ENCODE measurements around the gene TOR1AIP2.
"Not testable (repeated sequence)": the region's sequence is repeated elsewhere in the genome, so short reads cannot be mapped to it uniquely, and the experiment has no call there.

Gene TOR1AIP2

GRCh38 chr1:179805291-179806195 is 72.1 kb downstream of the TOR1AIP2 start:
- no peak for DNase-seq

GRCh38 chr1:179804417-179804816 is 73.2 kb downstream of the TOR1AIP2 start:
- DNase-seq = not testable (repeated sequence)

DNA sequence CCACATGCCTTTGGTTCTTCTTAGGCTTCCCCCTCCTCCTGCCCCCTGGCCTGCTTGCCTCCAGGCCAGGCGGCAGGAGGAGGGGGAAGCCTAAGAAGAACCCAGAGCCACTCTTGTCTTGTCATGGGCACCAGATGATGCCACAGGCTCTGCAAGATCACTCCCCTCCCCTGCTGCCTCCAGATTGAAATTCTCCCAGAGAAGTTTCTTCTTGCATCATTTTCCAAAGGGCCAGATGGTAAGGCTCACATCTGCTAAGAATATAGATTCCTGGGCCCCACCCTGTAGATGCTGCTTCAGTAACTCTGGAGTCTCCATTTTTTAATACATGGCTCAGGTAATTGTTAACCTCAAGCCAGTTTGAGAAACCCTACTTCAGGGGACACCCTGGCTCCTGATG is 73.7 kb downstream of the TOR1AIP2 start:
- no peak for DNase-seq

GRCh38 chr1:179803104-179803503 is 74.5 kb downstream of the TOR1AIP2 start:
- DNase-seq = peak in 1 of 2 experiments; percentile 51

DNA sequence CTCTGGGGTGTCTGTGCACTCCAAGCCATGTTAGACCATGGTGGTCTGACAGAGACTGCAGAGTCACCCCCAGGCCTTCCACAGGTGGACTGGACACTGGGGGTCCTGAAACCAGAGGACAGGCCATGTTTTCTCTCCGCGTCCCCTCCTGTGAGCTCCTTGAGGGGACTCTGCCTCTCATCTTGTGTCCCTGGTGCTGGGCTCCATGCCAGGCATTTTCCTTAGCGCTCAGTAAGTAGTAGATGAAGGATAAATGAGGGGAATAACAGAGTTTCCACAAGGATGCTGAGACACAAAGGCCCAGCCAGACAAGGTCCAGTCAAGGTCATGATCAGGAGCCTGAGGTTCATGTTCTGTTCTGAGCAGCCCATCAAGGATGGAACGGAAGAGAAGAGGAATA is 77.1 kb downstream of the TOR1AIP2 start:
- no peak for DNase-seq

DNA sequence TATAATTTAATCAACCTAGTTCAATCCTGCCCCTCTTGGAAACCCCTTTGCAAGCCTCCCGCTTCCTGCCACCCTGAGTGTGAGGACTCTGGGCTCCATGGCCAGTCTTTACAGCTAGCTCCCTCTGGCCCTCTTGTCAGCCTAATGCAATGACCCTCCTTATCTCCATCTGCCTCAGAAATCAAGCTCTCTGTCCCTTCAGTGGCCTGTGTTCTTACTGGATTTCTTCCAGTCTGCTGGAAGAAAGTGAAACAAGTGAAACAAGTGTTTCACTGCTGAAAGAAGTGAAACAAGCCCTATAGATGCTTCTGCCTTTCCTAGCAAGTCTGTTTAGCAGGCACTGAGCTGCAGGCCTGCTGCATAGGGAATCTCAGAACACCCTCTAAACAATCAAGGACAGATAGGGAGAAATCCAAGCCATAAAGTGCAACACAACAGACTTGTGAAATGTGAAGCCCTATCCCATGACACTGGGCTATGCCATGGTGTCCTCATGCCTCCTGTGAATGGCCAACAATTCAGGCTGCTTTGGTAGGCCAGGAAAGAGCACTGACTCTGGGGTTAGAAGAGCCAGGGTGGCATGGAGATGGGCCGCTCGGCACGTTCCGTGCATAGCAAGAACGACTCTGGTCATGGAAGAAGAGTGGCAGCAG is 78.6 kb downstream of the TOR1AIP2 start:
- DNase-seq = no peak

- DNase-seq = no peak
These were observed 79.3 kb downstream of the TOR1AIP2 start for GRCh38 chr1:179798213-179798863.

DNA sequence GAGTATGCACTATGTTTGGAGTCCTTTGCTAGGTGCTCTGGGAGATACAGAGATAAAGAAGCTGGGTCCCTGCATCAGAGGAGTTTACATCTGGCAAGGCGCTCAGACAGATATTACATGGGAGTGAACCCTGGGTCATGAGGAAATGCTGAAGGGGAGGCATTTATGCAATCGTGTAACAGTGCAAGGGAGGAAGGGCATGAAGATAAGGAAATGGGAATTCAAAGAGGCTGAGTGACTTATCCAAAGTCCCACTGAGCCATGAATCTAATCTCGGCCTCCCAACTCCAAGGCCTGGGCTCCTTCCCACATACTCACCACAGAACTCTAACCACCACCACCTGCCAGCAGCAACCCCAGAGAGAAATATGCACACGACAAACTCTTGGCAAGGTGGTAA is 82.9 kb downstream of the TOR1AIP2 start:
- no peak for DNase-seq

DNA sequence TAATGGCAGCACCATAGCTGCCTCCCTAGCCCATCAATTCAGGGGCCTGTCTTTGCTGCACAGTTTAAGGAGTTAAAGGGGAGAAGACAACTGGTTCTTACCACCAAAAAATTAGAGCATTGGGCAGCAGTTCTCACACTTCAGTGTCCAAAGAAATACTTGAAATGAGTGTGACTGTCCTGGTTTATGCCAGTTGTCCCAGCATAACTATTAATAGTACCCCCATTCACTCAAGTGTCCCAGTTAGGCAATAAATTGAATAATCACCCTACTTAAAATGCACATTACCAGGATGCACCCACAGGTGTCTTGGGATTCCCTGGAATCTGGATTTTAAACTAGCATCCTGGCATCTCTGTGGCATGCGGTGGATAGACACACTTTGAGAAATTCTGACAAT is 83.5 kb downstream of the TOR1AIP2 start:
- no peak for DNase-seq

DNA sequence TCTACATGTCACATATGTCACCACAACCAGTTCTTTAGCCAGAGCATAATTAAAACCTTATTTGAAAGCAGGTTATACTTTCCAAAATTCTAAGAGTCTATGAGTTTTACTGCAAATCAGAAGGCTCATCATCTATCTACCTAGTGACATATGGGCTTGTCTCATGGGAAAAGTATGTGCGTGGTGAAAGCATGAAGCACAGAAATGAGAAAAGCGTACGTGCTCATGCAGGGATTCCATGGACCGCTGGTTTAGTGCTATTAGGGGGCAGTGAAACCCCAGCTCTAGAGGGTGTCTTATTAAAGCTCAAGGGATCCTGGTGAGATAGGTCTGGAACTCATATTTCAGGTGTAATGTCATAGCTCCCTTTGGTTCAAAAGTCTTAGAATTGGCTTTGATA is 84.3 kb downstream of the TOR1AIP2 start:
- no peak for DNase-seq
